ENCODE measurements around the gene PLBD2.

The PLBD2 gene

DNA sequence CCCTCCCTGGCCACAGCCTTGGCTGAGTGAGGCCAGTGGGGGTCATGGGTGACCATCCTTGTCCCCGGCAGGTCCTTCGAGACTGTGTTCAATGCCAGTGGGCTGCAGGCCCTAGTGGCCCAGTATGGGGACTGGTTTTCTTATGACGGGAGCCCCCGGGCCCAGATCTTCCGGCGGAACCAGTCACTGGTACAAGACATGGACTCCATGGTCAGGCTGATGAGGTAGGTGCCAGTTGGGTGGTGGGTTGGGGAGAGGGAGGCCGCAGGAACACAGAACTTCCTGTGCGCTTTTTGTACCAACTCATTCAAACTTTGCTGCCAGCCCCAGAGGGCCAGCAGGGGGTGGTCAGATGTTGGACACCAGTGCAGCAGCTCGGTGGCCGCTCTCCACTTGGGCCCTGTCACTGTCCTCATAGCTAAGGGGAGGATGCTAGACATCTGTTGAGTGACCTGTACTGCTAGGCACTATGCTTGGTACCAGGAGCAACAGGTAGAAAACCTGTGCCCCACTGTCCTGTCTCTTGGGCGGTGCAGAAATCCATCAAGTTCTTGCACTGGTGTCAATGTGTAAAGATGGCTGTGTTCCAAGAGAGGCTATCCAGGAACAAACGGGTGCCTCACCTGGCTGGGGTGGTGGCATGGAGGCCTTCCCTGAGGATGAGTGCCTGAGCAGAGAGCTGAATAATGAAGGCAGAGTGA lies 28.6 kb downstream of the PLBD2 start:
- no peak overlapping the region for H3K4me3 ChIP-seq (replicated peaks in 1 of 2; ENCODE audit: low read depth in 2 of 2, low read length in 2 of 2)
- DNase-seq (ENCODE audit: low read depth in 2 of 2) = no peak
- TF ChIP-seq, protein P1, sequence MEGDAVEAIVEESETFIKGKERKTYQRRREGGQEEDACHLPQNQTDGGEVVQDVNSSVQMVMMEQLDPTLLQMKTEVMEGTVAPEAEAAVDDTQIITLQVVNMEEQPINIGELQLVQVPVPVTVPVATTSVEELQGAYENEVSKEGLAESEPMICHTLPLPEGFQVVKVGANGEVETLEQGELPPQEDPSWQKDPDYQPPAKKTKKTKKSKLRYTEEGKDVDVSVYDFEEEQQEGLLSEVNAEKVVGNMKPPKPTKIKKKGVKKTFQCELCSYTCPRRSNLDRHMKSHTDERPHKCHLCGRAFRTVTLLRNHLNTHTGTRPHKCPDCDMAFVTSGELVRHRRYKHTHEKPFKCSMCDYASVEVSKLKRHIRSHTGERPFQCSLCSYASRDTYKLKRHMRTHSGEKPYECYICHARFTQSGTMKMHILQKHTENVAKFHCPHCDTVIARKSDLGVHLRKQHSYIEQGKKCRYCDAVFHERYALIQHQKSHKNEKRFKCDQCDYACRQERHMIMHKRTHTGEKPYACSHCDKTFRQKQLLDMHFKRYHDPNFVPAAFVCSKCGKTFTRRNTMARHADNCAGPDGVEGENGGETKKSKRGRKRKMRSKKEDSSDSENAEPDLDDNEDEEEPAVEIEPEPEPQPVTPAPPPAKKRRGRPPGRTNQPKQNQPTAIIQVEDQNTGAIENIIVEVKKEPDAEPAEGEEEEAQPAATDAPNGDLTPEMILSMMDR (IDR thresholded peaks at IDR 0.05; ENCODE audit: low read depth, low read length) = no peak

DNA sequence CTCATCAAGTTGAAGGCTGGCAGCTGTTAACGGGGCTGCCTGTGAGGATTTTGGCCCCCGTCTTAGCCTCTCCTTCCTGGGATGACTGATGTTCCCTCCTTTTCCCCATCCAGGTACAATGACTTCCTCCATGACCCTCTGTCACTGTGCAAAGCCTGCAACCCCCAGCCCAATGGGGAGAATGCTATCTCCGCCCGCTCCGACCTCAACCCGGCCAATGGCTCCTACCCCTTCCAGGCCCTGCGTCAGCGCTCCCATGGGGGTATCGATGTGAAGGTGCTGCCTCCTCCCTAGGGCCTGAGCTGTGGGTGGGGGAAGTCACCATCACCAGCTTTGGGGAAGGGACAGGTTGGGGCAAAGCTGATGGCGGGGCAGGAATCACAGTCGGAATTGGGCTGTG lies 29.2 kb downstream of the PLBD2 start:
- TF ChIP-seq, protein P1 (IDR thresholded peaks at IDR 0.05; ENCODE audit: low read depth, low read length) = no peak
- H3K4me3 ChIP-seq (replicated peaks in 1 of 2; ENCODE audit: low read depth in 2 of 2, low read length in 2 of 2) = no peak overlapping the region
- DNase-seq (ENCODE audit: low read depth in 2 of 2) = no peak

DNA sequence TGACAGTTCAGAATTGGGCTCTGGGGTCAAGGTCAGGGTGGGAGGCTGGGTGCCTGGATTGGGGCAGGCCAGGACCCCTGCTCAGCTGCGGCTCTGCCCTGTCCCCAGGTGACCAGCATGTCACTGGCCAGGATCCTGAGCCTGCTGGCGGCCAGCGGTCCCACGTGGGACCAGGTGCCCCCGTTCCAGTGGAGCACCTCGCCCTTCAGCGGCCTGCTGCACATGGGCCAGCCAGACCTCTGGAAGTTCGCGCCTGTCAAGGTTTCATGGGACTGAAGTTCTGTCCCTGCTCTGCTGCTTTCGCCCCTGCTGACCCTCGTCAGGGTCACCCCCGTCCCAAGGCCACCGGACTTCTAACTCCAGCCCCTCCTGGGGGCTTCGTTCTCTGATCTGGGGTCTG lies 30.0 kb downstream of the PLBD2 start:
- no peak for DNase-seq (ENCODE audit: low read depth in 2 of 2)
- TF ChIP-seq, protein P1 (IDR thresholded peaks at IDR 0.05; ENCODE audit: low read depth, low read length) = no peak
- no peak overlapping the region for H3K4me3 ChIP-seq (replicated peaks in 1 of 2; ENCODE audit: low read depth in 2 of 2, low read length in 2 of 2)

DNA sequence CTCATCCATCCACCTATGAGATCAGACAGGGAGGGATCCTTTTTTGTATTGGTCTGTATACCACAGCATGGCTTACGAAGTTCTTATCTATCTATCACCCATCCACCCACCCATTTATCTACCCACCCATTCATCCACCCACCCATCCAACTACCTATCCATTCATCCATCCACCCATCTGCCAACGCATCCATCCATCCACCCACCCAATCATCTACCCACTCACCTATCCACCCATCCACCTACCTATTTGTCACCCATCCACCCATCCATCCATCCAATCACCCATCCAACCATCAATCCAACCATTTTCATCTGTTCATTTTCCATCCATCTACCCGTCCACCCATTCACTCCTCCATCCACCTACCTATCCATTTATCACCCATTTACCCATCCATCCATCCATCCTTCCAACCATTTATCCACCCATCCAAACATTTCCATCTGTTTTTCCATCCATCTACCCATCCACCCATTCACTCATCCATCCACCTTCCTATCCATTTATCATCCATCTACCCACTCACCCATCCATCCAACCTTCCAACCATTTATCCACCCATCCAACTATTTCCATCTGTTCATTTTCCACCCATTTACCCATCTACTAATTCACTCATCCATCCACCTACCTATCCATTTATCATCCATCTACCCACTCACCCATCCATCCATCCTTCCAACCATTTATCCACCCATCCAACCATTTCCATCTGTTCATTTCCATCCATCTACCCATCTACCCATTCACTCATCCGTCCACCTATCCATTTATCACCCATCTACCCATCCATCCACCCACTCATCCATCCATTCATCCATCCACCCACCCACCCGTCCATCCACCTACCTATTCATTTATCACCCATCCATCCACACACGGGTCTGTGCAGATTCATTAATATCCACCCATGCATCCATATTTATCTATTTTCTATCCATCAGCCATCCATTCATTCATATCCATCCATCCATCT lies 32.0 kb downstream of the PLBD2 start:
- no peak for DNase-seq (ENCODE audit: low read depth in 2 of 2)
- no peak overlapping the region for H3K4me3 ChIP-seq (replicated peaks in 1 of 2; ENCODE audit: low read depth in 2 of 2, low read length in 2 of 2)
- TF ChIP-seq, protein P1 (IDR thresholded peaks at IDR 0.05; ENCODE audit: low read depth, low read length) = no peak

DNA sequence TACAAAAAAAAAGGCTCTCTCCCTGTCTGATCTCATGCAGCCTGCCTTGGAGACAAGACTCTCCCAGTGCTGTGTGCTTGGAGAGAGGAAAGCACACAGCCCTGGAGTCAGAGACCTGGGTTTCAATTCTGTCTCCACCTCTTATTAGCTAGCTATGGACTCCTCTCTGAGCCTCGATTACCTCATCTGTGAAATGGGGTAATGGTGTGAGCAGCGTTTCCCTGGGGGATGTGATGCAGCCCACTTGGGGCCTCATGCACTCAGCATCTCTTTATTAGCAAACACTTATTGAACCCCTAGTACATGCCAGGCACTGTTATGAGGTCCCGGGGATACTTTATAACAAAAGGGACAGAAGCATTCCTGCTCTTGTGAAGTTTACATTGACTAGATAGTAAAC lies 32.8 kb downstream of the PLBD2 start:
- TF ChIP-seq, protein P1 (IDR thresholded peaks at IDR 0.05; ENCODE audit: low read depth, low read length) = no peak
- no peak for DNase-seq (ENCODE audit: low read depth in 2 of 2)
- H3K4me3 ChIP-seq (replicated peaks in 1 of 2; ENCODE audit: low read depth in 2 of 2, low read length in 2 of 2) = no peak overlapping the region

DNA sequence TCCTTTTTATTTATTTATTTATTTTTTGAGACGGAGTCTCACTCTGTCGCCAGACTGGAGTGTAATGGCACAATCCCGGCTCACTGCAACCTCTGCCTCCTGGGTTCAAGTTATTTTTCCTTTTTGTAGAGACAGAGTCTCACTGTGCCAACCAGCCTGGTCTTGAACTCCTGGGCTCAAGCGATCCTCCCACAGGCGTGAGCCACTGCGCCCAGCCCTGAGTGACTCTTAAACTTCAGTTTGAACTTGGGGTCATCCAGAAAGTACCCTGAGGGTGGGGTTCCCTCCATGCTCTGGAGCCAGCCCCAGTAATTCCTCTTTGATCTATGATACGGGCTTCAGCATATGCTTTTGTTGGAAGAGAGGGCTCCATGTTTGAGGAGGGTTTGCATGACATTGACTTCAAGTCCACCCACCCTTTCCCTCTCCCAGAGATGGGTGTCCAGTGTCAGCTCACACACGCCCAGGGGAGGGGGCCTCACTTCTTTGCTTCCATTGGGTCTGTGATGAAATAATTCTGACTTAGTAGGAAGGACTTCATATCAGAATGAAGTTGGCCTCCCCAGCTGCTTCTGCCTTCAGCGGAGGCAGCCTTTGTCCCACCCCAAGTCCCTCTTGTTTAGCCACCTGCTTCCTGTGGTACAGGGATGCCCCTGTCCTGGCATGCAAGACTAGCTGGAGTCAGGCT lies 33.4 kb downstream of the PLBD2 start:
- TF ChIP-seq, protein P1 (IDR thresholded peaks at IDR 0.05; ENCODE audit: low read depth, low read length) = no peak
- DNase-seq (ENCODE audit: low read depth in 2 of 2) = no peak
- no peak overlapping the region for H3K4me3 ChIP-seq (replicated peaks in 1 of 2; ENCODE audit: low read depth in 2 of 2, low read length in 2 of 2)

All from cardiac fibroblast (primary cell).